Body of pancreas (tissue), 4 donors: ENCODE results near the gene SMIM15.

Source experiments
- CTCF ChIP-seq, 7 experiments: fragments of 450-650 bp in 4 of 7; fragments of 200-600 bp in 3 of 7; sonication (generic) in 3 of 7; IDR thresholded peaks; one replicate each; pipeline ENCODE4 v1.5.1; 2016 to 2019; ENCODE audit warnings: antibody characterized with exemption in 7 of 7
- POLR2A ChIP-seq, 3 donors: fragments of 450-650 bp; IDR thresholded peaks; one replicate each; pipeline ENCODE4 v1.6.1; 2016; ENCODE audit warnings: antibody characterized with exemption in 3 of 3, mild to moderate bottlenecking in 2 of 3

DNA sequence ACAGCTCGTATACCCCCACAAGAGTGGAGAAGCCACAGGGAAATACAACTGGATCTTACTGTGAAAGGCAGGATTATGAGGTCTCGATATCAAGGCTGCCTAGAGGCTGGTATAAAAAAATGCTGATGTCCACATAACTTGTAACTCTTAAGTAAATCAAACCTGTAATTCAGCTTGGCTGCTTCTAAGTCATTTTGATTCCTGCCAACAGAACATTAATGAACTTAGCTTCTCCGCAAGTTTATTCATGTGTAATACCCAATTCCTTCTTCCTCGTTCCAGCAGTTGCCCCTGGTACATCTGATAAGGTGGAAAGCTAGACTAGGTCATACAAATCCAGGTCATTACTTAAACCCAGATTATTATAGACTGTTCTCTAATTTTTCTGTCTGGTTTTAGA is 16.4 kb upstream of the SMIM15 start:
- no peak for TF ChIP-seq POLR2A (IDR thresholded peaks at IDR 0.05)
- no peak for TF ChIP-seq CTCF (IDR thresholded peaks at IDR 0.05)
